Left ventricle myocardium inferior (tissue), 1 donor: ENCODE results near the gene RSAD2. TPM values are rescaled to one million over a fixed set of nuclear protein-coding genes. Genes with fewer than 3 reads are reported as not detected.
A peak's percentile ranks its signal among the peaks of the same experiment; 100 is the strongest.

Experiments
- DNase-seq: peaks from one replicate; pipeline ENCODE4 v3.0.0-alpha.2; 2020
- H3K27ac ChIP-seq: fragments of 200-600 bp; replicated peaks from 2 replicates; pipeline ENCODE4 v1.8.0; 2021
- H3K27me3 ChIP-seq: fragments of 200-600 bp; 2 replicates; pipeline ENCODE4 v1.8.0; 2021; ENCODE audit warnings: low read depth
- H3K36me3 ChIP-seq: fragments of 200-600 bp; 2 replicates; pipeline ENCODE4 v1.8.0; 2021
- H3K4me1 ChIP-seq: fragments of 200-600 bp; 2 replicates; pipeline ENCODE4 v1.8.0; 2021
- H3K4me3 ChIP-seq: fragments of 200-600 bp; 2 replicates; pipeline ENCODE4 v1.8.0; 2021; ENCODE audit warnings: mild to moderate bottlenecking, moderate library complexity
- H3K9me3 ChIP-seq: fragments of 200-600 bp; replicated peaks from 2 replicates; pipeline ENCODE4 v1.8.0; 2021
- intact Hi-C: fragments of 100-400 bp; cut with micrococcal nuclease; formaldehyde crosslinking; loops from one replicate; pipeline ENCODE4 v1.11.0; 2022
- total RNA-seq: library from RNA; stranded (reverse); fragmentation: NEBNext Ultra II Directional; extraction: Animal tissue kit (Norgen Biotek cat#: 25700); gene quantifications from one replicate; pipeline ENCODE4 v1.2.1, GENCODE V29; 2021
- TF ChIP-seq, protein P1 (sequence below): fragments of 200-600 bp; IDR thresholded peaks from 2 replicates; pipeline ENCODE4 v1.8.0; 2021; ENCODE audit warnings: antibody characterized with exemption, mild to moderate bottlenecking, borderline replicate concordance
- donor health status: DM: no; HTN: yes; CAD: no; lungs with severe emphysema.

The RSAD2 gene
- total RNA-seq, 1 donor from 2014 or later: 2.4 TPM

DNA sequence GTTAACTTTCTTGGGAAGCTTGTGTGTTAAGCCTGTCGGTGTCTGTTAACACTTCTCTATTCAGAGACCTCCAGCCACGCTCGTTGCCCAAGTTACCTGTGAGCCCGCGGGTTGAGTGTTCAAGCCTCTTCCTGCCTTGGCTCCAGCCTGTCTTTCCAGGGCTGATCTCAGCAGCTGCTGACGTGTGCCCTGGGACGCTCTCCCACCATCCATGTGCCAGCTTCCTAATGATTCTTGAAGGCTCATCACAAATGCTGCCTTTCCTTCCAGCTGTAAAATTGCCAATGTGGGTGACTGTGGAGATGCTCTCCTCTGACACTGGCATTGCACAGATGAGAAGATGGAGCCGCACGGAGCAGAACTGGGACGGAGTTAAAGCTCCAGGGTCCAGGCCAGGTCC, 45.7 kb downstream of the RSAD2 start:
- H3K27ac ChIP-seq: no peak overlapping the region
- H3K9me3 ChIP-seq: no peaks in the 10 kb centered on the region
- DNase-seq: no peak
- no peak overlapping the region for H3K4me3 ChIP-seq
- intact Hi-C loops: no loop called here
- no peaks in the 10 kb centered on the region for H3K27me3 ChIP-seq
- peaks cover 96% of the 10 kb centered on the region for H3K4me1 ChIP-seq
- TF ChIP-seq, protein P1, sequence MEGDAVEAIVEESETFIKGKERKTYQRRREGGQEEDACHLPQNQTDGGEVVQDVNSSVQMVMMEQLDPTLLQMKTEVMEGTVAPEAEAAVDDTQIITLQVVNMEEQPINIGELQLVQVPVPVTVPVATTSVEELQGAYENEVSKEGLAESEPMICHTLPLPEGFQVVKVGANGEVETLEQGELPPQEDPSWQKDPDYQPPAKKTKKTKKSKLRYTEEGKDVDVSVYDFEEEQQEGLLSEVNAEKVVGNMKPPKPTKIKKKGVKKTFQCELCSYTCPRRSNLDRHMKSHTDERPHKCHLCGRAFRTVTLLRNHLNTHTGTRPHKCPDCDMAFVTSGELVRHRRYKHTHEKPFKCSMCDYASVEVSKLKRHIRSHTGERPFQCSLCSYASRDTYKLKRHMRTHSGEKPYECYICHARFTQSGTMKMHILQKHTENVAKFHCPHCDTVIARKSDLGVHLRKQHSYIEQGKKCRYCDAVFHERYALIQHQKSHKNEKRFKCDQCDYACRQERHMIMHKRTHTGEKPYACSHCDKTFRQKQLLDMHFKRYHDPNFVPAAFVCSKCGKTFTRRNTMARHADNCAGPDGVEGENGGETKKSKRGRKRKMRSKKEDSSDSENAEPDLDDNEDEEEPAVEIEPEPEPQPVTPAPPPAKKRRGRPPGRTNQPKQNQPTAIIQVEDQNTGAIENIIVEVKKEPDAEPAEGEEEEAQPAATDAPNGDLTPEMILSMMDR: no peak
- no peaks in the 10 kb centered on the region for H3K36me3 ChIP-seq

DNA sequence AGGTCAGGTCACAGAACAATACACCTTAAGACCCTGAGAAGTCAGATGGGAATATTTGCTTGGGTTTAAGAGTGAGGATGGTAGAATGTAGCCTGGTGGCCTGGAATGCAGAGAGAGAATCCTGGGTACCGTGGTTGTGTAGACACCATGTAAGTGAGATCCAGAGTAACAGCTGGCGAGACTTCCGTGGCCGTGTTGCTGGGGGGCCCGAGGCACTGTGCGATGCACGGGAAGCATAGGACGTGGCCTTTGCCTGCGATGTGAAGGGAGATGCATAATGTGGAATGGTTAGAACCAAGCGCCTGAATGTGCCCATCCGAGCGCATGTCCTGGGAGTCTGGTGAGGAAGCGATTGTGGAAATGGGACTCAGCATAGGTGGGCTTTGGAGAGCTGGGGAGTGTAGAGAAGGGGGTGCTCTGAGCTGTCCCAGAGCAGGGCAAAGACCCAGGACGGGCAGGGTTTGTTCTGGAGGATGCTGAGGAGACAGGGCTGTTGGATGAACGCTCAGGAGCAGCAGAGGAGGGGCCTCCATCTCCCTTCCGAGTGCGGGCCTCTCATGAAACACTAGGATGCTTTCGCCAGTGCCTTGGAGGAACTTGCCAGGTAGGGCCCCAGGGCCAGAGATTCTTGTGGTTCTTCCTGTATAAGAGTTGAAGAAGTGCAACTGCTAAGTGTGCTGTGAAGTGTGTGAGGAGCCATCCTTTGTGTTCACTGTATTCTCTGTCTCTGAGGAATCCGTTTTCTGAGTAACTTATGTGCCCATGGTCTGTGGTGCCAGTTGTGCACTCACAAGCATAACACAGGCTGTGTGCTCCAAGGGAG, 46.7 kb downstream of the RSAD2 start:
- TF ChIP-seq, protein P1: no peak
- Histone ChIP-seq H3K27ac (no peak overlapping the region), H3K36me3 (no peaks in the 10 kb centered on the region), H3K27me3 (no peaks in the 10 kb centered on the region), H3K4me3 (no peak overlapping the region), H3K4me1 (peaks cover 99% of the 10 kb centered on the region), H3K9me3 (no peaks in the 10 kb centered on the region)
- no peak for DNase-seq
- intact Hi-C loops: no loop called here

DNA sequence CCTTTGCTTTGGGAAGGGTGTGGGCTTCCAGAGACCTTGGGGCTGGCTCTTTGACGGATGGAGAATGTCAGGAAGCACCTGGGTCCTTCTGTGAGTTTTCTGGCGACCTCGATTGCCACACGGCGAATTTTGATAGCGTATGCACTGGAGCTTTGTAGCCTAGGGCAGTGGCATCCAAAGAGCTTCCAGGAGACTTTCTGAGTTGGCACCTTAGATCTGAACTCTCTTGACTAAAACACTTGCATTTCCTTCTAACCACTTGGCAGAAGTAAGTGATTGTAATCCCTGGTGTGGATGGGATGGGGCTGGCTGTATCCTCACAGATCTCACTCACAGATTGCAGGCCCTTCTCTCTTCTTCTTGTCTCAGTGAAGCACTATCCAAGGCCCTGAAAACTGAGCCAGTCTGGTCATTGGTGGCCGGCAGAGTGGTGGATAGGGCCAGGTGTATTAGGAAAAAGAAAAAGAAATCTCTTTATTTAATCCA, 47.4 kb downstream of the RSAD2 start:
- TF ChIP-seq, protein P1: no peak
- peaks cover 99% of the 10 kb centered on the region for H3K4me1 ChIP-seq
- H3K27me3 ChIP-seq: no peaks in the 10 kb centered on the region
- no peak for DNase-seq
- intact Hi-C loops: no loop called here
- no peak overlapping the region for H3K4me3 ChIP-seq
- H3K9me3 ChIP-seq: no peaks in the 10 kb centered on the region
- no peaks in the 10 kb centered on the region for H3K36me3 ChIP-seq
- H3K27ac ChIP-seq: no peak overlapping the region

DNA sequence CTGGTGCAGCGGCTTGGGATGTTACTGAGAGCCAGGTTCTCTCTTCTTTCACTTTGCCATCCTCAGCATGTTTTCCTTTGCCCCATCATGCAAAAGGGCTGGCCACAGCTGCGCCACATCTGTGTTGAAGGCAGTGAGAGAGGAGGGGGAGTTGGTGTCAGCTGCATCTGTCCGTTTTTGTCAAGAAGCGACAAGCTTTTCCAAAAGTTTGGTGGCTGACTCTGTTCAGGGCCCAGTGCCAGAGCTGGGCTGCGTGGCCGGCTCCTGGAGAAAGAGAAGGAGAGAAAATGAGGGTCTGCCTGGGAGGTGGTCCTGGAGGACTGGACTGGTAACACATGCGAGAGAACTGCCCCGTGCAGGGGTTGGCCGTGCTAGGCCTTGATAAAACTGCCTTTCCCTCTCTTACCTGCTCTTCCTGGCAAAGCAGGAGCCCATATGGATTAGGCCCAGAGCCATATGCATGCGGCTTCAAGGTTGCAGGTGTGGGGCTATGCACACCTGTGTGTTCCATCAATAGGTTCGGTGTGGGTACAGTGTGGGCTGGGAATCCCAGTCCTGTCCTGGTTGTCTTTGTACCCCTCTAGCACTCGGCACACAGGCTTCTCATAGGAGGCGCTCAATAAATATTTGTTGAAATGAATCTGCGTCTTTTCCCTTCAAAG, 48.6 kb downstream of the RSAD2 start:
- Histone ChIP-seq H3K9me3 (no peaks in the 10 kb centered on the region), H3K36me3 (no peaks in the 10 kb centered on the region), H3K4me1 (peaks cover 97% of the 10 kb centered on the region), H3K4me3 (no peak overlapping the region), H3K27me3 (no peaks in the 10 kb centered on the region), H3K27ac (no peak overlapping the region)
- DNase-seq: no peak
- TF ChIP-seq, protein P1: no peak
- intact Hi-C loops: no loop called here

DNA sequence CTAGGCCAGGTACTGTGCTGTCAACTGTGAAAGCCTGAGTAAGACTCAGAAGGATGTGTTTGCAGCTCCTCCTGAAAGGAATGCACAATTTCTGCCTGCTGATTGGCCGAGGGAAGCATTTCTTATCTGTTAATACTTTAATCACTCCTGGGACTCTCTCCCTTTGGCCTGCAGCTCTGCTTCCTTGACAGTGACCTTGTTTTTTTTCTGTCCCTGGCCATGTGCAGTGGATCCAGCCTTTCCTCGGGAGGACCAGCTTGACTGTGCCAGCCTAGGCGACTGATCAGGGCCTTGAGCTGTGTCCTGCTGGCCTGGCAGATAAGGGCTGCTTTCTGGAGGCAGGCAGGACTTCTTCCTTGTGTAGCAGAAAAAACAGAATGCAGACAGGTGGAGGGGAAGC, 49.6 kb downstream of the RSAD2 start:
- intact Hi-C loops: no loop called here

More for the DNA sequence above, 49.6 kb downstream of the RSAD2 start:
- no peak for DNase-seq
- Histone ChIP-seq H3K36me3 (no peaks in the 10 kb centered on the region), H3K27ac (peak overlapping the region; percentile 72), H3K27me3 (no peaks in the 10 kb centered on the region), H3K4me1 (peaks cover 95% of the 10 kb centered on the region), H3K4me3 (no peak overlapping the region), H3K9me3 (no peaks in the 10 kb centered on the region)
- TF ChIP-seq, protein P1: no peak
